PC-3 (cell line): ENCODE results near the gene MOB4.

Experiments
- CTCF ChIP-seq: fragments of 300-600 bp; sonication (generic); conservative IDR thresholded peaks from 2 replicates; pipeline ENCODE4 v1.5.1; 2017; ENCODE audit warnings: antibody characterized with exemption, low read depth, mild to moderate bottlenecking, low read length
- EZH2phosphoT487 ChIP-seq: fragments of 300-600 bp; sonication (generic); IDR thresholded peaks from 2 replicates; pipeline ENCODE4 v1.6.1; 2018; ENCODE audit warnings: mild to moderate bottlenecking, antibody characterized with exemption, low read length, borderline replicate concordance

GRCh38 chr2:197515315-197515738 is 539 bp upstream of the MOB4 start:
- no peak for TF ChIP-seq CTCF
- TF ChIP-seq EZH2phosphoT487 = no peak
